Right kidney (tissue), 1 donor: Measurements from ENCODE around the gene PRKCH.
"Not testable (repeated sequence)": the region's sequence is repeated elsewhere in the genome, so short reads cannot be mapped to it uniquely, and the experiment has no call there.

Experiments
- DNase-seq: peaks from one replicate; pipeline ENCODE4 v3.0.0-alpha.2; 2016

The PRKCH gene

GRCh38 chr14:61515436-61516117, 194.2 kb downstream of the PRKCH start:
- DNase-seq: no peak

- DNase-seq: no peak
Observed at GRCh38 chr14:61516118-61516743, 194.9 kb downstream of the PRKCH start.

DNA sequence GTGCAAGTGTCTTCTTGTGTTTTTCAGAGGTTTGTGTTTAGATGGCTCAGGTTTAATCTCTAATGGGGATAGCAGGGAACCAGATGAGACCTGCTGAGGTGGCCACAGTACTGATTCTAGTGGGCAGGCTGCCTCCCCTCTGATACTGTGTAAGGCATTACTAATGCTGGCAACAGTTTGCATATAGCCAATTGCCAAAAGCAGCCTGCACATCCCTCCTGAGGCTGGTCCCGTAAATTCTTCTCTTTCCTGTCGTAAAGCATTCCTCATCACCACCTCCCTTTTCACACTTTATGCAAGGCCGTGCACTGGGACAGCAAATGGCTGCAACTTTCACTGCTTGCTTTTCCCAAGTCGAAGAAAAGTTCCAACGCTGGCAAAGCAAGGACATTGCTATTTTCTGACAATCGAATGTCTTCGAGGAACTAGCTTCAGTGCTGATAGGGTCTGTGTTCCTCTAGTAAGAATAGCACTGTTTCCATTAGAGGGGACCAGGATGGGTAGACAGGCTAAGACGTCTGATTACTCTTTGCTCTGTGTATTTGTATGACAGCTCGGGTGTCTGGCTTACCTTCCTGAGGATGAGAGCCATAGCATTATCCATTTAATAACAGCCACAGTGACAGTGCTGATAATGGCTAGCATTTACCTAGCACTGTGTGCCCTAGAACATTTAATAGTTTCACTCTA, 195.7 kb downstream of the PRKCH start:
- DNase-seq: no peak

GRCh38 chr14:61517911-61518384, 196.6 kb downstream of the PRKCH start:
- no peak for DNase-seq

- DNase-seq: no peak
Observed at GRCh38 chr14:61518403-61518802, 197.0 kb downstream of the PRKCH start.

GRCh38 chr14:61519106-61519505, 197.7 kb downstream of the PRKCH start:
- DNase-seq: no peak

DNA sequence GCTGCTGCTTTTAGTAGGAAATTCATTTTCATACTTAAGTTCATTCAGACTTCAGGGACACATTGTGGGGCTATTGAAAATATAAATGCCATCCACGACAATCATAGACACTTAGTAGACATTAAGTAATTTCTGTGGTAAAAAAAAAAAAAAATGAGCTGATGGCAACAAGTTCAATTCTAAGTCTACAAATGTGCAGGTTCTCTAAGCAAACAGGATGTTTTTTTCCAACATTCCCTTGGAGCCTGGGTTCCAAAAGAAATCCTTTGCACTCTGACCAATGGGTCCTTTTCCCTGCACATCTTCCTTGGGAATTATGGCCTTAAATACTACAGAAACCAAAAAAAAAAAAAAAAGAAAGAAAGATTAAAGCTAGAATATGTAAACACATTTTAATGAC, 198.4 kb downstream of the PRKCH start:
- no peak for DNase-seq

GRCh38 chr14:61520576-61520975, 199.2 kb downstream of the PRKCH start:
- no peak for DNase-seq

DNA sequence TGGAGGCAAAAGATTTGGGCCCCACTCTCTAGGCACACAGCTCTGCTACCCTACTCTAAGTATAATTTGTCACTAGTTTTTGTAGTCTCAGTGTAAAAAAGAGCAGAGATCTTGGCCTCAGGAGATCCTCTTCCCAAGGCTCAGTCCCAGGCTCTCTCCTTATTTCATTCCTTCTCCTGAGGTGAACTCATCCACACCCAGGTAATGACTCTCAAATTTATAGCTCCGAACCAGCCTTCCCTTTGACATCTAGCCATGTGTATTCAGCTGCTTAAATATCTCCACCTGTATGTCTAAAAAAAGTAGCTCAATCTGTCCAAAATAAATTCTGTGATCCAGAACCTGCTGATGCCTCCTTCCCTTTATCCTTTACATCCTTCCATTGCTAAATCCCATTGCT, 200.4 kb downstream of the PRKCH start:
- DNase-seq: no peak

DNA sequence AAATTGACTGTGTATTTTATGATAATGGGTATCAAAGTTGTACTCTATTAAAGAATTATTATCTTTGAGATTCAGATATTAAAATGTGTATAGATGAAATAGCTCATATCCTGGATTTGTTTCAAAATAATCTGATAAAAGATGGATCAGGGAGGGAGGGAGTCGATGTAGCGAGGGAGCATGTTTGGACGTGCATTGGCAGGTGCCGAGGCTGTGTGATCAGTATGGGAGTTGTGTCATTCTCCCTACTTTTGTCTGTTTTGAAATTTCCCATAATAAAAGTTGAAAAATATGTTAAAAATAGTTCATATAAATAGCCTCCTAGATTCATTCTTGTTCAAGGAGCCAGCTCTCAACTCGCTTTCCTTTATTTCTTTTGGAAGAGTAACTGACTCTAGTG, 202.4 kb downstream of the PRKCH start:
- no peak for DNase-seq

GRCh38 chr14:61524211-61524806, 202.9 kb downstream of the PRKCH start:
- DNase-seq: no peak

DNA sequence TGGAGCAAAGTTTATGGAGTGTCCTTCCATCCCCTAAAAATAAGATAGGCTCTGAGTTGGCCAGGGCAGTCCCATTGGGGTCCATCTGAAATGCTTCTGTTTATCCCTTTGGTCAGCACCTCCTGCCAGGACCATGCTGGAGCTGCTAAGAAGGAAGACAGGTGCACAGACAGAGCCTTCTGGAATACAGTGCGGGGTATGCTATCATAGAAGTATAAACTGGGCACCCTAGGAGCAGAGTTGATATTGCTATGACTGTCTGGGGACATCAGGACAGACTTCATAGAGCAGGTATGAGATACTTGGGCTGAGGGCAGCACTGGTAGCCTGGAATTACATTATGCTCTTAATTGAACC, 203.5 kb downstream of the PRKCH start:
- no peak for DNase-seq

DNA sequence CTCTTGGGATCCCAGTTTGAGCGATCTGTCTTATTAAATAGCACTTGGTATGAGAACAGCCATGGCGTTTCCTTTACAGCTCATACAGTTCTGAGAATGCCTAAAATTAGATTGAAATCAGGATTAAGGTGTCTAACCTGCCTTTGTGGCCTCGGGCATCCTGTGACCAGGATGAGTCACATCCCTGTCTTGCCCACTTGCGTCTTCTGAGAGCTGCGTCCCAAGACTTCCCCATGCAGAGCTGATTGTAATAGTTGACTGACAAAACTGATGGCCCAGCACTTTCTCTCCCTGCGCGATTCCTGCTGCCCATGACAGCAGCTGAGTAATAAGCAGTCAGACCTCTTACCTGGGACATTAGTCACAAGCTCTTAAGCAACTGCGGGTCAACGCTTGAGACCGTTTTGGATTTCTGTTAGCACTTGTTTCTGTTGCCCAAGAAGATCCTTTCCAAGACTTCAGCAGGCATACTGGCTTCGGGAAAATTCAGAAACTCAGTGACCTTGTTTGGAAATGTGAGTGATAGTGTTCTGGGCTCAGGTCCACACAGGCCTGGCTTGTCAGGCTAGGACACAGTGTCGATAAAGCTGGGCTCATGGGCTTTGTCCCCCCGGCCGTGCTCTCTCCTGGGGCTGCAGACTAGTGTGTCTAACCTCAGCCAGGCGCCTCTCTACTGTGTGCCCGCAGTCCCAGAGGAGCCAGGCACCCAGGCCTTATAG, 204.1 kb downstream of the PRKCH start:
- no peak for DNase-seq

DNA sequence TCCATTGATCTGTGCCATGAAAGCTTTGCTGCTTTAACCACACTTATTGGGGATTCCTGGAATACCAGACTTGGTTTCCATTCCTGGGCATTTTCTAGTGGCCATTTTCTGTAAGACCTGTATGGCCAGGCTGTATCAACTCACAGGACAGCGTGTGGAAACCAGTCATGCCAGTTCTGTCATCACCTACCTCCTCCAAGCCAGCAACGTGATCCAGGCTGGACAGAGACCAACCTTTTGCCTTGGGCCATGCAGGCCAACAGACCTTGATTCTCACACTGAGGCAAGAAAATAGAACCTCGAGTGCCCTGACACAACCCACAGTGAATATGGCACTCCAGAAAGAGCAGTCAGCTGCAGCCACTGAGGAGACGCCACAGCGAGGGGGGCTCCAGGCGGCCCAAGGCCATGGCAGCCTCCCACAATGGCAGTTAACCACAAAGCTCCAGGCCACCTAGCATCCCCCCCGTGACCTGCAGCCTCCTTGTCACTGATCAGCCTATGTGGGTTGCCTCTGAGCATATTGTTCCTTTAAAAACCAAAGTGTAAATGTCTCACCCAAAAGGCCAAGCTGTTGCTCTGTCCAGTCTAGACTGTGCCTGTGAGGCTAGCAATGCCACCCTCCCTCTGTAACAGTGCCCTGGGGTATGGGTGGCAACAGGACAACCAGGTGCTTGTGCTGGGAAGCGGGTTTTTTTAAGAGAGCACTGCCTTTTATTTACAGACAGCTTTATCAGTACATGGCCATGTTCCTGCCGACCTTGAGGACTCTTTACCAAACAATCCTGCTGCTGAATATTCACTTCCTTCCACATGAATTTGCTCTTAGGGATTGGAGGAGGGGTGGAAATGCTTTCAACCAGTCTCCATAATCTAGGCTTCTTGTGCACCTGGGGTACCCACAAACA, 205.3 kb downstream of the PRKCH start:
- no peak for DNase-seq

DNA sequence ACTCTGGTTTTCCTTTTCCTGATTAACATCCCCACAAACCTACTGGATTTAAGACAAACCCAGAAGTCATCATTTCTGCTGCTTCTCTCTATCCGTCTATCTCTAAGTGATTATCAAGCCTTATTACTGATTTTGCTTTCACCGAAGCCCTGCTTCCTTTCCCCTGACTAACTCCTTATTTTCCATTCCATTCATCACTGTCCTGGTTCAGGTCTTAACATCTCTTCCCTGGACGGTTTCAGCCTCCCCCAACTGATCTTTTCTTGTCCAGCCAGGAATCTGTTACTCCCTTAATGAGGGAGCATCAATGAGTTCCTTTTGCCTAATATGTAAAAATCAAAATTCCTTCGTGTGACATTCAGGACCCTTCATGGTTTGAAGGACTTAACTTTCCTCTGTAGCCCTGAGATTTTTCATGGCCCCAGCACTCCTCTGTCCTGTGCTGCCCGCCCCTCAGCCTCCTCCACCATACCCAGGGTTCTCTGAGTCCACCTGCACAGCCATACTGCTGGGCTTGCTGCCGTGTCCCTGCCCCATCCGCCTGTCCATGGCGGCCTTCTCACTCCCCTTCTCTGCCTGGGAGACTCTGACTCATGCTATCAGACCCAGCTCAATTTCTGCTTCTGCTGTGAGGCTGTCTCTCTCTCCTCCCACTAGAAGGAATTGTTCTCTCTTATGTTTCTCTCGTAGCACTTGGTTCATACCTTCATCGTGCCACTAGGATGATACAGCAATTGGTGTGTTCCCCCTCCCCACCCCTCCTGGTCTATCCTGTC, 206.1 kb downstream of the PRKCH start:
- DNase-seq: no peak

DNA sequence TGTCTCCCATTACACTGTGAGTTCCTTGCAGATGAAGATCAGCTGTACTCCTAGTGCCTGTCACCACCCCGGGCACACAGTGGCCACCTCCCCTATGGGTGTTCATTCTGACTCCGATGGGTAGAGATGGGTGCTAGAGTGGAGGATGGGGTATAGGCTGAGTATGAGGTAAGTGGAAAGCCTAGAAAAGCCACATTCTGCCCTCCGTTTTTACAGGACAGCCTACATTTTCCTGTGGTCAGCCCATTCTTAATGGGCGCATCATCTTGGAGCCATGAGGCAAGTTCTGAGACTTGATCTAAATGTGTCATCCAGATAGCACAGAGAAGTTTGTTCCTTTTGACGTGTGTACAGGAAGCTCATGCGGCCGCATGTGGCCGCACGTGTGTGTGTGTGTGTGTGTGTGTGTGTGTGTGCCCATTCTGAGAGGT, 207.2 kb downstream of the PRKCH start:
- DNase-seq: no peak

GRCh38 chr14:61529360-61529759, 208.0 kb downstream of the PRKCH start:
- DNase-seq: not testable (repeated sequence)

DNA sequence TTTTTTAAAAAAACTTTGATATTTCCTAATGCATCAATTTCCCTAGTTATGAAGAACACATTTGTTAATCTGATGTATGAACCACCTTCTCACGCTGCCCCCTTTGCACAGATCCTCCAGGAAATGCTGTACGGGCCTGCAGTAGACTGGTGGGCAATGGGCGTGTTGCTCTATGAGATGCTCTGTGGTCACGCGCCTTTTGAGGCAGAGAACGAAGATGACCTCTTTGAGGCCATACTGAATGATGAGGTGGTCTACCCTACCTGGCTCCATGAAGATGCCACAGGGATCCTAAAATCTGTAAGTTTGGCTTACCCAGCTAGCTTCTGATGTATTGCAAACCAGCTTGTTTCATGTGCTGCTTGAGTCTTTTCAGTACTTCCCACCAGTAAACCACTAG, 208.9 kb downstream of the PRKCH start:
- DNase-seq: no peak

DNA sequence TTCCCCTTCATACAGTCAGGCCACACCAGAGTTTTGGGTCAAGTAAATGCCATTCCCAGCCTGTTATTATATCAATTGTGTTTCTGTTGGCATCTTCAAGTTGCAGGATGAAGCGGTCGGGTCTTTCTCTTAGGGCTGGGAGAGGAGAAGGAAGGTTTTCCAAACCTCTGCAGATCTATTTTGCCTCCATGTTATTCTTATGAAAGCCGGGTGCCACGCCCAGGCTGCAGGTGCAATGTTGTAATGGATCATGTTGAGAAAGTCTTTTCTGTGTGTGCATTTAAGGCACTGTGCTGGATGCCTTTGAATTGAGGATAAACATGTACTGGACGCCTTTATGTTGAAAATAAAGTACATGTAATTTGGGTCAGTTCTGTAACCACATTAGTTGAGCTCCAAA, 209.5 kb downstream of the PRKCH start:
- no peak for DNase-seq

DNA sequence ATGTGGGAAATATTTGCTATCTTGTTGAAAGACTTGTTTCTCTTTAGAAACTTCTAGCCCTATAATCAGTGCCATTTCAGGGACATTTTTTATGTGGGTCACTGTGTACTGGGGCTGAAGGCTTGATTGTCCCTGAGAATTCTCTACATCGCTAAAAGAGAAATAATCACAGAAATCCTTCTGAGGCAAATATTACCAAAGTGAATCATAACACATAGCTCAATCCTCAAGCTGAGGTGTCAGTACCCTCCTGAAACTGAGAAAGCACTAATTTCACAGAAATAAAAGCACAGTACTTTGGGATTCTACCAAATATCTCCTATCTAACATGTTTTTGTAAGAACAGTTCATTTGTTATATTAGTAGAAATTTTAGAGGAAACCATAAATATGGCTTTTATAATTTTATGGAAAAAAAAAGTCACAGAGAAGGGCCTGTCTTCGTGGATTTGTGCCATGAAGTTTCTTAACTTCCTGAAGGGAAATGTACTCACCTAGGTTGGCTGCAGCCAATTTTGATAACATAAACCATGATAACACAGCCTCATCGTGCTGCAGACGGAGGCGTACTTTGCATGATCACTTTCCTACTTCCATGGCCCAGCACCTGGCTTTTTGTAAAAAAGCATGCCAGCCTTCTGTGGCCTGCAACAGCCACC, 210.2 kb downstream of the PRKCH start:
- DNase-seq: no peak
